OCI-LY3 (cell line): ENCODE data around the gene MAGI2.

Experiments
- EZH2phosphoT487 ChIP-seq: fragments of 200-600 bp; shearing (Covaris generic); IDR thresholded peaks from 2 replicates; pipeline ENCODE4 v1.6.1; 2018; ENCODE audit warnings: antibody characterized with exemption, mixed run types, low read depth
- TF ChIP-seq, protein P1 (sequence below): fragments of 200-600, 300-600 bp; sonication (generic); IDR thresholded peaks from 2 replicates; pipeline ENCODE4 v1.5.1; 2014; ENCODE audit warnings: antibody characterized with exemption, low read length, low read depth

DNA sequence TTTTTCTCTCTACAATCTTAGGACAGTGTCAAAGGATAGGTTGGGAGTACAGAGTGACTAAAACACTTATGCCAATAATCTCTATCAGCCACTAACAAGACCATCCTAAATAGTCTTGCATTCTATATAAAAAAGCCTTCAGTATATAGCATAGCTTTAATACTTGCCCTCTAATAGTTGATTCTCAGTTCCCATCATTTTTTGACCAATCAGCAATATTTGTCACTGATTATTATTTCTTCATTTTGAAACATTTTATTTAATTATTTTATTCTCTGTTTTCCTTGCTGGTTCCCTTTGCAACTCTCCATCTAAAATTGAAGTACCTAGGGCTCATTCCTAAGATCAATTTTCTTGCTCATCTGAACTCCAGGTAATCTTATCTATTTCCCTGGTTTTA lies 470.0 kb downstream of the MAGI2 start:
- TF ChIP-seq, protein P1, sequence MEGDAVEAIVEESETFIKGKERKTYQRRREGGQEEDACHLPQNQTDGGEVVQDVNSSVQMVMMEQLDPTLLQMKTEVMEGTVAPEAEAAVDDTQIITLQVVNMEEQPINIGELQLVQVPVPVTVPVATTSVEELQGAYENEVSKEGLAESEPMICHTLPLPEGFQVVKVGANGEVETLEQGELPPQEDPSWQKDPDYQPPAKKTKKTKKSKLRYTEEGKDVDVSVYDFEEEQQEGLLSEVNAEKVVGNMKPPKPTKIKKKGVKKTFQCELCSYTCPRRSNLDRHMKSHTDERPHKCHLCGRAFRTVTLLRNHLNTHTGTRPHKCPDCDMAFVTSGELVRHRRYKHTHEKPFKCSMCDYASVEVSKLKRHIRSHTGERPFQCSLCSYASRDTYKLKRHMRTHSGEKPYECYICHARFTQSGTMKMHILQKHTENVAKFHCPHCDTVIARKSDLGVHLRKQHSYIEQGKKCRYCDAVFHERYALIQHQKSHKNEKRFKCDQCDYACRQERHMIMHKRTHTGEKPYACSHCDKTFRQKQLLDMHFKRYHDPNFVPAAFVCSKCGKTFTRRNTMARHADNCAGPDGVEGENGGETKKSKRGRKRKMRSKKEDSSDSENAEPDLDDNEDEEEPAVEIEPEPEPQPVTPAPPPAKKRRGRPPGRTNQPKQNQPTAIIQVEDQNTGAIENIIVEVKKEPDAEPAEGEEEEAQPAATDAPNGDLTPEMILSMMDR: no peak
- TF ChIP-seq EZH2phosphoT487: no peak
